ENCODE results near the gene PPP2R5C.

- TF ChIP-seq CTCF (conservative IDR thresholded peaks at IDR 0.05 in 1 of 2, IDR thresholded peaks at IDR 0.05 in 1 of 2; ENCODE audit: extremely low read depth in 1 of 2, insufficient read depth in 1 of 2, low read depth in 1 of 2, low read length in 2 of 2) (no peak), EZH2 (IDR thresholded peaks at IDR 0.05; ENCODE audit: borderline replicate concordance, low read length) (no peak)
Observed at GRCh38 chr14:101734246-101734847, 27.2 kb upstream of the PPP2R5C start.
